Liver (tissue), 9 donors: ENCODE data around the gene DGKD. TPM values are rescaled to one million over a fixed set of nuclear protein-coding genes. Genes with fewer than 3 reads are reported as not detected.
"Not testable (repeated sequence)": the region's sequence is repeated elsewhere in the genome, so short reads cannot be mapped to it uniquely, and the experiment has no call there.

Experiments used
- DNase-seq: peaks from one replicate; pipeline ENCODE4 v3.0.0-alpha.2; 2017; ENCODE audit warnings: low spot score
- H3K27ac ChIP-seq, 2 donors: one replicate each; pipeline ENCODE4 v1.7.0; 2013; ENCODE audit warnings: inconsistent platforms in 2 of 2, low read length in 2 of 2, control low read depth in 1 of 2, low read depth in 1 of 2, mild to moderate bottlenecking in 1 of 2
- H3K27me3 ChIP-seq, 4 donors: one replicate each; pipeline versions ENCODE4 v1.6.1 to v1.7.0; 2013; ENCODE audit warnings: low read length in 3 of 4, inconsistent platforms in 1 of 4, mild to moderate bottlenecking in 1 of 4, moderate library complexity in 1 of 4; ENCODE audit not compliant: control insufficient read depth in 4 of 4, insufficient read depth in 4 of 4
- H3K36me3 ChIP-seq, 4 donors: one replicate each; pipeline versions ENCODE4 v1.6.1 to v1.7.0; 2013; ENCODE audit warnings: low read length in 3 of 4, mild to moderate bottlenecking in 3 of 4, low read depth in 1 of 4, moderate library complexity in 1 of 4; ENCODE audit not compliant: control insufficient read depth in 4 of 4, insufficient read depth in 3 of 4
- H3K4me1 ChIP-seq, 4 donors: one replicate each; pipeline versions ENCODE4 v1.6.1 to v1.7.0; 2013; ENCODE audit warnings: low read length in 3 of 4, mild to moderate bottlenecking in 3 of 4, moderate library complexity in 1 of 4; ENCODE audit not compliant: control insufficient read depth in 4 of 4, insufficient read depth in 4 of 4
- H3K4me3 ChIP-seq, 3 donors: one replicate each; pipeline versions ENCODE4 v1.6.1 to v1.7.0; 2013; ENCODE audit warnings: low read length in 3 of 3, control low read depth in 1 of 3, low read depth in 1 of 3, mild to moderate bottlenecking in 1 of 3
- H3K9ac ChIP-seq, 2 donors: one replicate each; pipeline ENCODE4 v1.7.0; 2013; ENCODE audit warnings: low read length in 2 of 2, mild to moderate bottlenecking in 2 of 2, moderate library complexity in 2 of 2, control low read depth in 1 of 2, low read depth in 1 of 2
- H3K9me3 ChIP-seq, 4 donors: one replicate each; pipeline versions ENCODE4 v1.6.1 to v1.7.0; 2013; ENCODE audit warnings: low read length in 3 of 4; ENCODE audit not compliant: control insufficient read depth in 4 of 4
- ATF3 ChIP-seq: IDR thresholded peaks from 2 replicates; pipeline ENCODE4 v1.6.1; 2016; ENCODE audit warnings: antibody characterized with exemption
- CTCF ChIP-seq: fragments of 150-350 bp; IDR thresholded peaks from 2 replicates; pipeline ENCODE4 v1.5.1; 2017; ENCODE audit warnings: improper control_type of control experiment, low read depth, low read length; ENCODE audit not compliant: missing input control
- EGR1 ChIP-seq, 2 donors: IDR thresholded peaks; 2 replicates each; pipeline ENCODE4 v1.6.1; 2016 to 2018; ENCODE audit warnings: antibody characterized with exemption in 2 of 2, low read depth in 2 of 2
- FOXA2 ChIP-seq: IDR thresholded peaks from 2 replicates; pipeline ENCODE4 v1.6.1; 2016; ENCODE audit warnings: antibody characterized with exemption
- HNF4A ChIP-seq, 2 donors: conservative IDR thresholded peaks; 2 replicates each; pipeline ENCODE4 v1.6.1; 2016; ENCODE audit warnings: antibody characterized with exemption in 2 of 2, mild to moderate bottlenecking in 2 of 2
- HNF4G ChIP-seq: IDR thresholded peaks from 2 replicates; pipeline ENCODE4 v1.6.1; 2016; ENCODE audit warnings: antibody characterized with exemption
- JUND ChIP-seq, 2 donors: IDR thresholded peaks; 2 replicates each; pipeline ENCODE4 v1.6.1; 2016; ENCODE audit warnings: antibody characterized with exemption in 2 of 2
- NR2F2 ChIP-seq: IDR thresholded peaks from 2 replicates; pipeline ENCODE4 v1.6.1; 2016; ENCODE audit warnings: antibody characterized with exemption
- RXRA ChIP-seq, 2 donors: IDR thresholded peaks; 2 replicates each; pipeline ENCODE4 v1.6.1; 2017 to 2018; ENCODE audit warnings: antibody characterized with exemption in 2 of 2, mild to moderate bottlenecking in 1 of 2
- SP1 ChIP-seq: IDR thresholded peaks from 2 replicates; pipeline ENCODE4 v1.6.1; 2018; ENCODE audit warnings: antibody characterized with exemption, mild to moderate bottlenecking
- YY1 ChIP-seq: IDR thresholded peaks from 2 replicates; pipeline ENCODE4 v1.6.1; 2016; ENCODE audit warnings: antibody characterized with exemption, mild to moderate bottlenecking
- WGBS: extraction: QIAGEN DNeasy Blood & Tissue Kit; methylation state at CpG from one replicate; pipeline ENCODE4 v1.1.7; 2013; 5-methylcytosine and 5-hydroxymethylcytosine counted together
- polyA plus RNA-seq, 2 donors: library from polyadenylated mRNA; stranded (reverse) in 1 of 2; unstranded in 1 of 2; fragments of 200-250 nt in 1 of 2; fragments of >200 nt in 1 of 2; fragmentation: Nextera tagmentation in 1 of 2; extraction: Ambion mirVana in 1 of 2; gene quantifications; one replicate each; pipeline versions ENCODE4 v1.2.1 to v1.2.3, GENCODE V29; 2013 to 2015
- total RNA-seq, 2 donors: library from RNA; depleted of rRNA; stranded (reverse); fragments of >200 nt; gene quantifications; one replicate each; pipeline ENCODE4 v1.2.3, GENCODE V29; 2014
- TF ChIP-seq, protein P1 (sequence below): IDR thresholded peaks from 2 replicates; pipeline ENCODE4 v1.6.1; 2016; ENCODE audit warnings: antibody characterized with exemption
- donor health status: healthy.
- donor health status: healthy.
- donor health status: healthy.
- donor health status: healthy.
- donor health status: healthy.

The DGKD gene
- total and polyA plus RNA-seq, 4 donors = 4.8 to 16.4 (median 8.2) TPM

DNA sequence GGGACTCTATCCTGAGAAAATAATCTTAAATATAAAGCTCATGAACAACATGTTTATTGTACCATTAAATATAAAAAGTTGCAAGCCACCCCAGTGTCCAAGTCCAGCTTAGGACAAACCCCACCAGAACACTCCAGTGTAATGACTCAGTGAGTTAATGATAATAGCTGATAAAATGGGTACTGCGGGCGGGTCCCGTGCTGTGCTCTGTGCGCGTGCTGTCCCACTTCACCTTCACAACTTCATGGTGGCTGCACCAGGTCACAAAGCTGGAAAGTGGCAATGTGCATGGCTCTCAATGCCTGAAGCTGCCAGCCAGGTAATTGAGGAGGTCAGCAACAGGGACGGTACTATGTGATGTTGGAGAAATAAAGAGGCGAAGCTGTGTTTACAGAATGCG lies 18.6 kb downstream of the DGKD start:
- no peaks in the 10 kb centered on the region for H3K36me3 ChIP-seq
- no peak for TF ChIP-seq ATF3
- no peak for TF ChIP-seq EGR1 (IDR thresholded peaks at IDR 0.05; ENCODE audit: low read depth in 2 of 2)
- TF ChIP-seq NR2F2 = no peak
- H3K4me1 ChIP-seq = peaks cover 0 to 8% (median 4%) of the 10 kb centered on the region in 4 donors
- no peak for DNase-seq
- WGBS = 92% methylated on average over 8 of the region's 8 CpGs
- no peaks in the 10 kb centered on the region for H3K27me3 ChIP-seq
- no peak overlapping the region for H3K4me3 ChIP-seq
- no peaks in the 10 kb centered on the region for H3K9me3 ChIP-seq
- H3K27ac ChIP-seq = no peak overlapping the region
- no peak overlapping the region for H3K9ac ChIP-seq

DNA sequence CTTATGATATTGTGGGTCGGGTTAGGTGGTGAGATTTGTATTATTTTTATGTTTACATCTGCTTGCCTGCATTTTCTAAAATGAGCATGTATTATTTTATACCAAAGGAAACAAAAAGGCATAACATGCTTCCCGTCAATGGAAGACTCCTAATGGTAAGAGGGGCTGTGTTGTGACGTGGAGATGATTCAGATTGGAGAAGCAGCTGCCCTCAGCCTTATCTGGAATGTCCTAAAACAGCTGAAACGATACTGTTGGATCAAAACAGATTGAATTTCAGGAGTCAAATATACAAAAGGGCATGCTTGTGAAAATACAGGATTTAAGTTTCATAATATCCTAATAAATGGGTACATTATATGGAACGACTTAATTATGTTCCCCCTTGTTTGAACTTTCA lies 19.0 kb downstream of the DGKD start:
- Histone ChIP-seq H3K4me1 (peaks cover 0 to 8% (median 4%) of the 10 kb centered on the region in 4 donors), H3K9ac (no peak overlapping the region), H3K27ac (no peak overlapping the region), H3K36me3 (no peaks in the 10 kb centered on the region), H3K4me3 (no peak overlapping the region), H3K9me3 (no peaks in the 10 kb centered on the region), H3K27me3 (no peaks in the 10 kb centered on the region)
- no peak for DNase-seq
- TF ChIP-seq SP1 (no peak), RXRA (IDR thresholded peaks at IDR 0.05) (no peak), CTCF (no peak), YY1 (no peak), JUND (IDR thresholded peaks at IDR 0.05) (no peak), HNF4G (no peak), FOXA2 (no peak), EGR1 (IDR thresholded peaks at IDR 0.05; ENCODE audit: low read depth in 2 of 2) (no peak)
- 83% methylated on average over 5 of the region's 5 CpGs for WGBS

- 95% methylated on average over 11 of the region's 11 CpGs for WGBS
- not testable (repeated sequence) for H3K9me3 ChIP-seq, H3K27ac ChIP-seq, H3K27me3 ChIP-seq, H3K36me3 ChIP-seq, DNase-seq, H3K4me3 ChIP-seq, H3K4me1 ChIP-seq, H3K9ac ChIP-seq
Measured at GRCh38 chr2:233374776-233375175, 20.5 kb downstream of the DGKD start.

- H3K4me1 ChIP-seq = peaks cover 0 to 9% (median 4%) of the 10 kb centered on the region in 4 donors
- H3K4me3 ChIP-seq = no peak overlapping the region
- 68% methylated on average over 10 of the region's 10 CpGs for WGBS
- H3K36me3 ChIP-seq = peaks cover 0 to 1% (median 0%) of the 10 kb centered on the region in 4 donors
- no peak overlapping the region for H3K9ac ChIP-seq
- DNase-seq = no peak
- no peaks in the 10 kb centered on the region for H3K27me3 ChIP-seq
- H3K9me3 ChIP-seq = no peaks in the 10 kb centered on the region
- peak in 1 of 2 donors; percentile 3 for TF ChIP-seq HNF4A (conservative IDR thresholded peaks at IDR 0.05)
- TF ChIP-seq, protein P1, sequence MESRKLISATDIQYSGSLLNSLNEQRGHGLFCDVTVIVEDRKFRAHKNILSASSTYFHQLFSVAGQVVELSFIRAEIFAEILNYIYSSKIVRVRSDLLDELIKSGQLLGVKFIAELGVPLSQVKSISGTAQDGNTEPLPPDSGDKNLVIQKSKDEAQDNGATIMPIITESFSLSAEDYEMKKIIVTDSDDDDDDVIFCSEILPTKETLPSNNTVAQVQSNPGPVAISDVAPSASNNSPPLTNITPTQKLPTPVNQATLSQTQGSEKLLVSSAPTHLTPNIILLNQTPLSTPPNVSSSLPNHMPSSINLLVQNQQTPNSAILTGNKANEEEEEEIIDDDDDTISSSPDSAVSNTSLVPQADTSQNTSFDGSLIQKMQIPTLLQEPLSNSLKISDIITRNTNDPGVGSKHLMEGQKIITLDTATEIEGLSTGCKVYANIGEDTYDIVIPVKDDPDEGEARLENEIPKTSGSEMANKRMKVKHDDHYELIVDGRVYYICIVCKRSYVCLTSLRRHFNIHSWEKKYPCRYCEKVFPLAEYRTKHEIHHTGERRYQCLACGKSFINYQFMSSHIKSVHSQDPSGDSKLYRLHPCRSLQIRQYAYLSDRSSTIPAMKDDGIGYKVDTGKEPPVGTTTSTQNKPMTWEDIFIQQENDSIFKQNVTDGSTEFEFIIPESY = no peak
- H3K27ac ChIP-seq = no peak overlapping the region
Measured at GRCh38 chr2:233375490-233376314, 21.4 kb downstream of the DGKD start.
